ENCODE data around the gene ZNF324B. TPM values are rescaled to one million over a fixed set of nuclear protein-coding genes. Genes with fewer than 3 reads are reported as not detected.
A peak's percentile ranks its signal among the peaks of the same experiment; 100 is the strongest.

The ZNF324B gene
- polyA plus RNA-seq, 3 donors: 0.46 to 3.1 (median 0.82) TPM

GRCh38 chr19:58408152-58409009, 43.0 kb upstream of the ZNF324B start, which contains the start of gene ZNF584:
ZNF584 (plus strand) TSS chr19:58408649; CDS start chr19:58409148, 499 bp downstream.
- peak within 1 kb of the TSS; percentile 84 to 92 for H3K4me3 Mint-ChIP-seq
- Histone ChIP-seq H2AFZ (ENCODE audit: insufficient read depth, low read depth, low read length, poor library complexity, severe bottlenecking) (peak within 1 kb of the TSS; percentile 99), H3K4me2 (replicated peaks; ENCODE audit: extremely low read depth, low read length, poor library complexity, severe bottlenecking) (peak within 1 kb of the TSS; percentile 97), H3K27me3 (ENCODE audit: control insufficient read depth in 2 of 2, insufficient read depth in 2 of 2, low read length in 2 of 2) (no peaks in the 10 kb centered on the region), H3K36me3 (replicated peaks in 1 of 2; ENCODE audit: control insufficient read depth in 1 of 2, insufficient read depth in 2 of 2, low read length in 2 of 2) (no peaks in the 10 kb centered on the region), H3K9ac (ENCODE audit: insufficient read depth, low read length, poor library complexity, severe bottlenecking) (peak within 1 kb of the TSS; percentile 75), H3K9me3 (replicated peaks in 1 of 2; ENCODE audit: control insufficient read depth in 1 of 2, insufficient read depth in 1 of 2, low read length in 2 of 2) (no peaks in the 10 kb centered on the region), H4K20me1 (ENCODE audit: insufficient read depth, low read length) (no peaks in the 10 kb centered on the region), H3K27ac (ENCODE audit: low read depth in 1 of 2, low read length in 2 of 2) (peak within 1 kb of the TSS; percentile 85 to 88), H3K79me2 (ENCODE audit: insufficient read depth, low read length) (peaks cover 3% of the 10 kb centered on the region), H3K4me3 (replicated peaks in 1 of 3; ENCODE audit: low read depth in 2 of 3, low read length in 3 of 3) (peak within 1 kb of the TSS; percentile 61 to 96 (median 72)), H3K4me1 (ENCODE audit: control insufficient read depth in 1 of 2, insufficient read depth in 2 of 2, low read length in 2 of 2) (peaks cover 16 to 22% of the 10 kb centered on the region in 2 donors)
- peaks cover 0 to 2% of the 10 kb centered on the region in 2 donors for H3K36me3 Mint-ChIP-seq
- peak; percentile 14 for TF ChIP-seq CTCF (IDR thresholded peaks at IDR 0.05)
- peaks cover 0 to 5% (median 5%) of the 10 kb centered on the region in 3 donors for H3K27me3 Mint-ChIP-seq (ENCODE audit: low read depth in 3 of 3)
- peak; percentile 90 to 93 (median 92) for DNase-seq
- peaks cover 26% of the 10 kb centered on the region for H3K4me1 Mint-ChIP-seq
- intact Hi-C loops (cut with micrococcal nuclease): loop anchor here in 1 of 2 donors (5.0 kb wide), 1 partner anchor 81 kb away; the partner anchor contains the start of gene ZSCAN22
- WGBS (ENCODE audit: insufficient coverage): under 1% methylated on average over 100 of the region's 100 CpGs
- H3K27ac Mint-ChIP-seq: peak within 1 kb of the TSS; percentile 89 to 98 (median 94)
- H3K9me3 Mint-ChIP-seq: peaks cover 0 to 10% (median 2%) of the 10 kb centered on the region in 7 donors

- H3K4me1 Mint-ChIP-seq: peaks cover 26% of the 10 kb centered on the region
- peaks cover 0 to 3% of the 10 kb centered on the region in 2 donors for H3K36me3 Mint-ChIP-seq
- Histone ChIP-seq H3K9me3 (replicated peaks in 1 of 2; ENCODE audit: control insufficient read depth in 1 of 2, insufficient read depth in 1 of 2, low read length in 2 of 2) (no peaks in the 10 kb centered on the region), H3K4me3 (replicated peaks in 1 of 3; ENCODE audit: low read depth in 2 of 3, low read length in 3 of 3) (peak overlapping the region; percentile 61 to 96 (median 72)), H4K20me1 (ENCODE audit: insufficient read depth, low read length) (no peaks in the 10 kb centered on the region), H3K79me2 (ENCODE audit: insufficient read depth, low read length) (peaks cover 3% of the 10 kb centered on the region), H3K27ac (ENCODE audit: low read depth in 1 of 2, low read length in 2 of 2) (peak overlapping the region; percentile 3 to 85), H2AFZ (ENCODE audit: insufficient read depth, low read depth, low read length, poor library complexity, severe bottlenecking) (peak overlapping the region; percentile 99), H3K36me3 (replicated peaks in 1 of 2; ENCODE audit: control insufficient read depth in 1 of 2, insufficient read depth in 2 of 2, low read length in 2 of 2) (no peaks in the 10 kb centered on the region), H3K9ac (ENCODE audit: insufficient read depth, low read length, poor library complexity, severe bottlenecking) (peak overlapping the region; percentile 75), H3K27me3 (ENCODE audit: control insufficient read depth in 2 of 2, insufficient read depth in 2 of 2, low read length in 2 of 2) (no peaks in the 10 kb centered on the region), H3K4me1 (ENCODE audit: control insufficient read depth in 1 of 2, insufficient read depth in 2 of 2, low read length in 2 of 2) (peaks cover 16 to 22% of the 10 kb centered on the region in 2 donors), H3K4me2 (replicated peaks; ENCODE audit: extremely low read depth, low read length, poor library complexity, severe bottlenecking) (peak overlapping the region; percentile 97)
- WGBS (ENCODE audit: insufficient coverage): 2% methylated on average over 33 of the region's 34 CpGs
- H3K27me3 Mint-ChIP-seq (ENCODE audit: low read depth in 3 of 3): peaks cover 0 to 5% (median 5%) of the 10 kb centered on the region in 3 donors
- TF ChIP-seq CTCF (IDR thresholded peaks at IDR 0.05): no peak
- no peak for DNase-seq
- intact Hi-C loops (cut with micrococcal nuclease): loop anchor here in 1 of 2 donors (5.0 kb wide), 1 partner anchor 82 kb away; the partner anchor contains the start of gene ZSCAN22
- H3K9me3 Mint-ChIP-seq: peaks cover 0 to 10% (median 5%) of the 10 kb centered on the region in 7 donors
- peak overlapping the region in 6 of 7 donors; percentile 20 to 89 (median 58) for H3K27ac Mint-ChIP-seq
- peak overlapping the region; percentile 84 to 92 for H3K4me3 Mint-ChIP-seq
Measured at GRCh38 chr19:58409010-58409790, 42.2 kb upstream of the ZNF324B start.

Measured in CD14-positive monocyte (primary cell).